ENCODE results near the gene KCNQ2.
A peak's percentile ranks its signal among the peaks of the same experiment; 100 is the strongest.

KCNQ2 gene

DNA sequence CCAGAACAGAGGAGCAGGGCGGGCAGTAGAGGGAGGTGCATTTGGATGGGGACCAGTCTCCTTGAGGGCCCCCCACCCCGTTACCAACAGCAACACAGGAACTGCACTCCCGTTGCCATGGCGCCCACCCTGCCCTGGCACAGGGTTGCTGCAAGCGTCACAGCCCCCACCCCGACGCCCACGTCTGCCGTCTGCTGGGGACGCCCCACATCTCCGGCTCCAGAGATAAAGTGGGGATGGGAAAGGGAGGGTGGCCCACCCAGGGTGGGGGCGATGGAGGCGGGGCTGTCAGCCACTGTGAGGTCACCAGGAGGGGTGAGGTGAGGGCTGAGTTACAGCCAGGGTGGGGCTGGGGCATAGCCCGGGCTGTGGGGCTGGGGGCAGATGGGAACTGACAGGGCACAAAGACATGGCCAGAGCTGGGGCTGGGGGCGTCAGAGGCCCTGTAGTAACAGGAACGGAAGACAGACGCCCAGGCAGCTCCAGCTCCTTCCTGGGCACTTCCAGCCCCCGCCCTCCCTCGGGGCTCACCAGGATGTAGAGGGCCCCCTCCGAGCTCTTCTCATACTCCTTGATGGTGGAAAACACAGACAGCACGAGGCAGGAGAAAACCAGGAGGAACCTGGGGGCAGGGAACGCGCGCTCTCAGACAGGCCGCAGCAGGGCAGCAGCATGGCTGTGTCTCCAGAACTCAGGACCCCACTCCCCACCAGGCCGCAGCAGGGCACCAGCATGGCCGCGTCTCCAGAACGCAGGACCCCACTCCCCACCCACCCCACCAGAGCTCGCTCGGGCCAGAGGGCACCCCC is 26.0 kb downstream of the KCNQ2 start:
- DNase-seq (ENCODE audit: low spot score in 2 of 2) (no peak), ATAC-seq (no peak)
- H3K4me3 Mint-ChIP-seq: no peak overlapping the region
- H3K36me3 Mint-ChIP-seq: peaks cover 22% of the 10 kb centered on the region
- no peaks in the 10 kb centered on the region for H3K9me3 Mint-ChIP-seq
- peaks cover 23% of the 10 kb centered on the region for H3K4me1 Mint-ChIP-seq
- H3K27ac Mint-ChIP-seq: no peak overlapping the region

DNA sequence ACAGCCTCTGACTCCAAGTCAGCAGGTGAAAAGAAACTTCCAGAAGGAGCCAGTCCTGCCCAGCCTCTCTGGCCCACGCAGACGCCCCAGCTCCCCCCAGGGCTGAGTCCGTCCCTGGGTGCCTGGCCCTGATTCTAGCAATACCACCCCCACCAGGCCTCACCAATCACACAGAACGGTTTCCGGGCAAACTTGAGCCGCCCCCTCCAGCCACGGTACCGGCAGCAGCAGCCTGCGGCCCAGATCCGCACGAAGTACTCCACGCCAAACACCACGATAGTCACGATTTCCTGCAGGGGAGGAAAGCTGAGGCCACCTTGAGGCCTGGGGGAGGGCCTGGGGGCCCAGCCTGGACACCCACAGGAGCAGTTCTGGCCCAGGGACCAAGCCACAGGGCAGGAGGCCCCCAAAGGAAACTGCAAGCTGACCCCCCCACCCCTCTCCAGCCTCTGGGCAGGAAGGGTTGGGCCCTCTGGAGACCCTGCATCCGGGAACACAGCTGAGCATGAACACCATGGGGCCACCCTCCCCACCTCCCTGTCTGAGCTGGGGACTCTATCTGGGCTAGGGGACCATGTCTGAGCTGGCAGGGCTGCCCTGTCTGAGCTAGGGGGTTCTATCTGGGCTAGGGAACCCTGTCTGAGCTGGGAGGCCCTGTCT is 27.2 kb downstream of the KCNQ2 start:
- peaks cover 22% of the 10 kb centered on the region for H3K36me3 Mint-ChIP-seq
- H3K4me3 Mint-ChIP-seq: no peak overlapping the region
- no peak for DNase-seq (ENCODE audit: low spot score in 2 of 2)
- H3K27ac Mint-ChIP-seq: no peak overlapping the region
- peaks cover 28% of the 10 kb centered on the region for H3K4me1 Mint-ChIP-seq
- no peak for ATAC-seq
- no peaks in the 10 kb centered on the region for H3K9me3 Mint-ChIP-seq

DNA sequence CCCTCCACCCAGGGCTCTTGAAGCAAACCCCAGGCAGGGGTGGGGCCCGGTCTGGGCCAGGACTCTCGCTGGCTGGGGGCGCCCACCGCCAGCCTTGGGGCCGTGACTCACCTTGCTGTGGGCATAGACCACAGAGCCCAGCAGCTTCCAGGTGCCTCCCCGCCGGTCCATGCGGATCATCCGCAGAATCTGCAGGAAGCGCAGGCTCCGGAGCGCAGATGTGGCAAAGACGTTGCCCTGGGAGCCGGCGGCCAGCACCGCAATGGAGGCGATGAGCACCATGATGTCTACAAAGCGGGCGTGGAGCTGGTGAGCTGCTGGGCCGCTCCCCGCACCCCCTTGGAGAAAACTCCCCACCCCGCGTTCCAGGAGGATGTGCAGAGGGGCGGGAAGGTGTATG is 27.9 kb downstream of the KCNQ2 start:
- Mint-ChIP-seq H3K36me3 (peaks cover 22% of the 10 kb centered on the region), H3K9me3 (no peaks in the 10 kb centered on the region), H3K4me3 (no peak overlapping the region), H3K4me1 (peaks cover 28% of the 10 kb centered on the region), H3K27ac (no peak overlapping the region)
- ATAC-seq (no peak), DNase-seq (ENCODE audit: low spot score in 2 of 2) (no peak)

DNA sequence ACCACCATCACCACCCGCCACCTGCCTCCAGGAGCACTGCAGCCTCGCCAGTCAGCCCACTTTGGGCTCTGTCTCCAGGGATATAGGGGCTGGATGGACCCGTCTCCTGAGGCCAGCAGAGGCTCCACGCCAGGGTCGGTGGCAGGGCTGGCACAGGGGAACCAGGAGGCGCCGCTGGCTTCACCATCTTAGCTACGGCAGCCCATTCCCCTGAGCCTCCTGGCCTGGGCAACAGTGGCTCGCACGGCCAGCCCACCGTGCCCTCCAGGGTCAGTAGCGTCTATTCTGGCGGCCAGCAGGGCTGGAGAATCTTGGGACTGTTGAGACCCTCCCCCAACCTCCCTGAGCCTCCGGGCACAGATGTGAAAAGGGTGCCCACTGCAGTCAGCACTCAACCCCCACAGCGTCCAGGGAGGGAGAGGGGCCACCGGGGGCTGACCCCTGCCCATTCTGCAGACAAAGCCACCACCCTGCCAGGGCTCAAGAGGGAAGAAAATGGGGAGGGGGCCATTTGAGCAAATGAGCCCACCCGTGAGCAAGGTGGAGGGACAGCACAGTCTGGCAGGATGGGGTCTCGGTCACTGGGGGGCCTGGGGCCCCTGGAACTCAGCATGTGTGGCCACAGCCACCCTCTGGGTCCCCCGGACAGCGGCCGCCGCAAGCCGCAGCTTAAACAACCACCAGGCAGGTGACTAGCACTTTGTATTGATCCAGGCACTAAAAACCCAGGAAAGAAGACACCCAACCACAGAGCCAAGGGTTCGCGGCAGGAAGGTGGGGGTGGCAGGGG is 28.7 kb downstream of the KCNQ2 start:
- DNase-seq (ENCODE audit: low spot score in 2 of 2): no peak
- H3K4me1 Mint-ChIP-seq: peaks cover 28% of the 10 kb centered on the region
- no peak for ATAC-seq
- peaks cover 22% of the 10 kb centered on the region for H3K36me3 Mint-ChIP-seq
- H3K9me3 Mint-ChIP-seq: no peaks in the 10 kb centered on the region
- H3K27ac Mint-ChIP-seq: peak overlapping the region; percentile 77
- no peak overlapping the region for H3K4me3 Mint-ChIP-seq

DNA sequence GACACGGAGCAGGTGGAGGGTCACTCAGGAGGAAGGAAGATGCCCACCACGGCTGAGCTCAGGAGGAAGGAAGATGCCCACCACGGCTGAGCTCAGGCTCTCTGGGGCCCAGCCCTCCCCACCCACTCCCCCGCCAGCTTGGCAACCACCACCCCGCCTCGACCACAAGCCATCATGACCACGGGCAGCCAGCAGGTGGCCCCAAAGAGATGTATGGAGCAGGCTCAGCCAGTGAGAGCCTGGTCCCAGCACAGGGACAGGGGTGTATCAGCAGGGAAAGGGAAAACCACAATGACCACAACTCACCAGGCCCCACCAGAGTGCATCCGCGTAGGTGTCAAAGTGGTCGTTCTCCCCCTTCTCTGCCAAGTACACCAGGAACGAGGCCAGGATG is 30.4 kb downstream of the KCNQ2 start:
- ATAC-seq: peak; percentile 63
- peak; percentile 42 to 79 for DNase-seq (ENCODE audit: low spot score in 2 of 2)
- H3K27ac Mint-ChIP-seq: peak overlapping the region; percentile 85
- peaks cover 22% of the 10 kb centered on the region for H3K36me3 Mint-ChIP-seq
- H3K4me1 Mint-ChIP-seq: peaks cover 28% of the 10 kb centered on the region
- H3K4me3 Mint-ChIP-seq: peak overlapping the region; percentile 54
- H3K9me3 Mint-ChIP-seq: no peaks in the 10 kb centered on the region

DNA sequence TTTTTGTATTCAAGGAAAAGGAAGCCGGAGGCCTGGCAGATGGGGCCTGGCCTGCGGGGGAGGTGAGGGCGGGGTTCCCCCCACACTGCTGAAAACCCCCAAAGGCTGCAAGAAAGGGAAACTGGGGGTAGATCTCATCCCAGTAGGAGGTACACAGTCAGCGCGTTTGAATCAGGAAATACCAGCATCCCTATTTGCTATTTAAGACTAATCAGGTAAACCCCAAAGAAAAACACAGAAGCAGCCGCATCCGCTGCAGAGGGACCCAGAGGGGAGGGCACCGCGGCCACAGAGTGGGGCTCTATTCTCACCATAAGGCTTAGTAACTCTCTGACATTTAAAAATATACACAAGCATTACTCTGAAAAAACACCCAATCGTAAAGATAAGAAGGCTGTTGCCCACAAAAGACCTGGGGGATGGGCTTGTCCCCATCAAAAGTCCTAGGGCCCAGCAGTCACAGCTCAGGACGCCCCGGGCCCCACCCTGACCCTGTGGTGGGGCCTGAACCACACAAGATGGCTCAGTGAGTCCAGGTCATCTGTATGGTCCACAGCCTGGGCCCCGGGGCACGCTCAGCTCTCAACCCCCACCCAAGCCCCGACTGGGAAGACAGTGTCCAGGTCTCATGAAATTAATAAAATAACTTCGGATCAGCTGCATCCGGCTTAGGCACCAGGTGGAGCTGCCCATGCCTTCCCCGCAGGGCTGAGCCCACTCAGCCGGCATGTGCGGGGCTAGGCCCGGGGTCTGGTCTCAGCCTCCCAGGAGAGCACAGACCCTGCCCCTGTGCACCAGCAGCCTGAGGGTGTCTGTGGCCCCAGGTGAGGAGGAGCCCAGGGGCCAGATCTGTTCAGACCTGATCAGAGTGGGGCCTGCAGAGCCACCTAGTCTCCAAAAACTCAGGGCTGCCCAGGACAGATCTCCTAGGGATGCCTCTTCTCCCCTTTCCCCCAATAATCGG is 31.0 kb downstream of the KCNQ2 start:
- Mint-ChIP-seq H3K27ac (peak overlapping the region; percentile 85), H3K36me3 (peaks cover 22% of the 10 kb centered on the region), H3K9me3 (no peaks in the 10 kb centered on the region), H3K4me3 (peak overlapping the region; percentile 54), H3K4me1 (peaks cover 28% of the 10 kb centered on the region)
- peak; percentile 74 for ATAC-seq
- peak in 1 of 2 donors; percentile 54 for DNase-seq (ENCODE audit: low spot score in 2 of 2)

DNA sequence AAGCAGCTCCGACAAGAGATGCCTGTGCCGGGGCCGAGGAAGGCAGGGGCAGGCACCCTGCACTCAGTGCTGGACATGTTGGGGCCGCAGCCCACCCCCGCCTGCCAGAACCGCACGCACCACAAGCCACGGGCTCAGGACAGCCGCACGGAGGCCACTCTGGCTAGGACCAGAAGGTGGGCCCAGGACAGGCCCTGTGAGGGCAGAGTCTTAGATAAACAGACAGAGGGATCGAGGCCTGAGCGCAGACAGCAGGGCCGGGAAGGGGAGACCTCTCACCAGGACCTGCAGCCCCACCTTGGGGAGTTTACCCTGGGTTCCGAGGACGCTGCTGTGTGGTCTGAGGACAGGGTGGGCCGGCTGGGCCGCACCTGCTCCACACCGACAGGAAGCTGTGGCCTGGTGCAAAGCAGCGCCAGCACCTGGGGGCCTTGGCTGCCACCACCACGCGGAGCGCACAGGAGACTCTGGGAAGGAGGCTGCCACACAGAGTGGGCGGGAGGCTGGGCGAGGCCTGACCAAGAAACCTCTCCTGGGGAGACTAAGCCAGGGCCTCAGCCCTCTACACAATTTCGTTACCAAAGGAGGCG is 32.0 kb downstream of the KCNQ2 start:
- Mint-ChIP-seq H3K9me3 (no peaks in the 10 kb centered on the region), H3K4me3 (no peak overlapping the region), H3K27ac (no peak overlapping the region), H3K4me1 (peaks cover 28% of the 10 kb centered on the region), H3K36me3 (peaks cover 22% of the 10 kb centered on the region)
- DNase-seq (ENCODE audit: low spot score in 2 of 2) (no peak), ATAC-seq (no peak)

DNA sequence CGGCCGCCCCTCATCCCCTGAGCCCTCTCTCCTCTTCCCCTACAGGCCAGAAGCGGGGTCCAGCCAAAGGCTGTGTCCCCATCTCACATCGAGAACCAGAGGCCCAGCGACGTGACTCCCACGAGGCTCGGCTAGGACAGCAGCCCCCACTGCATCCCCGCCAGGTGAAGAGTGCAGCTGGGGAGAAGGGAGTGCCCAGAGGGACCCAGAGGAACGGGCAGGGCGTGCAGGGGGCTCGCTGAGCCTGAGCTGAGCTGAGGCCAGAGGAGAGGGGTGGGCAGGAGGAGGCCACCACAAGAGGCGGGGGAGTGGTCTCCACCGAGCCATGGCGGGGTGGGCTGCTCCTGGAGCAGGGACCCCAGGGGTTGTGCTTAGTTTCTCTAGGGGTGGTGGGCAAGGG is 32.6 kb downstream of the KCNQ2 start:
- Mint-ChIP-seq H3K4me1 (peaks cover 32% of the 10 kb centered on the region), H3K9me3 (no peaks in the 10 kb centered on the region), H3K27ac (no peak overlapping the region), H3K4me3 (no peak overlapping the region), H3K36me3 (peaks cover 22% of the 10 kb centered on the region)
- ATAC-seq (no peak), DNase-seq (ENCODE audit: low spot score in 2 of 2) (no peak)

DNA sequence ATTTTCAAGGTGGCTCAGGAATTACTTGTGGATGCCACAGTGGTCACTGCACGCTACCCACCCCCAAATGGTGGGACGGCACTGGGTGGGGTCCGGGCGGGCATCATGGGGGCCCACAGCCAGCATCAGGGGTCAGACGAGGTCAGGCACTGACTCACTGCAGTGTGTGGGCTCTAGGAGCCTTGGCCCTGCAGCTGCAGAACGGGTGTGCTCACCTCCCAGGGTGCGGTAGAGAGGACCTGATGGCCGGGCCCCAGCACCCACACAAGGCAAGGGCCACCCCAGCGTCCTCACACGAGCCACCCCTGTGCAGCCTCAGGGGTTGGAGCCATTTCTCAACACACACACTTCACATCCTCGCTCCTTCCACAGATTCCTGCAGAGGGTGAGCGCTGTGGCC is 34.3 kb downstream of the KCNQ2 start:
- no peak for ATAC-seq
- no peak overlapping the region for H3K27ac Mint-ChIP-seq

DNA sequence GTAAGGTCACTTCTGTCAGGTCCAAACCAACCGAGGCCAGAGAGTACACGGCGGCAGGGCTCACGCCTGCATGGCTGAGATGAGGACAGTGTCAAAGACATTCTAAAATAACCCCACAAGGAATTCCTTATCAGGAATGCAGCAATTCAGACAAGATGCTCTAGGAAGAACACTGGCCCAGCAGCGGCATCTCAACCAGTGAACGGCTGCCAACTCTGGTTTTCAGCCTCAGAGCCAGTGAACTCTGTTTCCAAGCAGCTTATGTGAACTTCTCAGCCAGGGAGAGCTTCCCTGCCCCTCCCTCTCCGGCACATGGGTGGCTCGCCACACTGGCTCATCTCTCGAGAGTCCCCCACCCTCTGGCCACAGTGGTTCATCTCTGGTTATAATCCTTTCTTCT is 36.9 kb downstream of the KCNQ2 start:
- H3K36me3 Mint-ChIP-seq: no peaks in the 10 kb centered on the region
- H3K4me1 Mint-ChIP-seq: peaks cover 12% of the 10 kb centered on the region
- no peak overlapping the region for H3K4me3 Mint-ChIP-seq
- H3K9me3 Mint-ChIP-seq: no peaks in the 10 kb centered on the region
- DNase-seq (ENCODE audit: low spot score in 2 of 2) (no peak), ATAC-seq (no peak)
- H3K27ac Mint-ChIP-seq: no peak overlapping the region

More for the DNA sequence above, 34.3 kb downstream of the KCNQ2 start:
- Mint-ChIP-seq H3K36me3 (peaks cover 16% of the 10 kb centered on the region), H3K9me3 (no peaks in the 10 kb centered on the region), H3K4me3 (no peak overlapping the region), H3K4me1 (peaks cover 34% of the 10 kb centered on the region)
- DNase-seq (ENCODE audit: low spot score in 2 of 2): no peak

DNA sequence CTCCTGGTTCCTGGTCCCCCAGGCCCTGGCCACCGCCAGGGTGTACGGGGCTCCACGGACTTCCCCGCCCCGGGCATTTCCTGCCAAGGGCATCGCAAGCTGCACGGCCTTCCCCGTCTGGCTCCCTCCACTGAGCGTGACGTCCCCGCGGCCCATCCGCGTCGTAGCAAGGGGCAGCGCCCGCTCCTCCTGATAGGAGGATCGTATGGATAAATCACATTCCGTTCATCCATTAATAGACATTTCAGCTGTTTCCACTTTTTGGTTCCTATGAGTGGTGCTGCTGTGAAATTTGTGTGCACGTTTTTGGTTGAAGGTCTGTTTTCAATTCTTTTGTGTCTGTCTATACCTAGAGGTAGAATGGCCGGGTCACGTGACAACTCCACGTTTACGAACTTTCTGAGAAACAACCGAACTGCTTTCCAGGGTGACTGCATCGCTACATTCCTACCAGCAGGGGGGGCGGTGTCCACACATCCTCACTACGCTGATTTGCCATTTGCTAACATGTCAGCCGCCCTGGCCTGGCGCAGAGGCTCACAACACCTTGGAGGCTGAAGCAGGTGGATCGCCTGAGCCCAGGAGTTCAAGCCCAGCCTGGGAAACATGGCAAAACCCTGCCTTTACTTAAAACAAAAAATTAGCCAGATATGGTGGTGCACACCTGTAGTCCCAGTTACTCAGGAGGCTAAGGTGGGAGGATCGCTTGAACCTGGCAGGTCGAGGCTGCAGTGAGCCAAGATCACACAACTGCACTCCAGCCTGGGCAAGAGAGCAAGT is 37.7 kb downstream of the KCNQ2 start:
- ATAC-seq (peak; percentile 68), DNase-seq (ENCODE audit: low spot score in 2 of 2) (peak; percentile 57 to 82)
- Mint-ChIP-seq H3K4me1 (peaks cover 12% of the 10 kb centered on the region), H3K9me3 (no peaks in the 10 kb centered on the region), H3K4me3 (peak overlapping the region; percentile 2), H3K36me3 (no peaks in the 10 kb centered on the region), H3K27ac (peak overlapping the region; percentile 45)

DNA sequence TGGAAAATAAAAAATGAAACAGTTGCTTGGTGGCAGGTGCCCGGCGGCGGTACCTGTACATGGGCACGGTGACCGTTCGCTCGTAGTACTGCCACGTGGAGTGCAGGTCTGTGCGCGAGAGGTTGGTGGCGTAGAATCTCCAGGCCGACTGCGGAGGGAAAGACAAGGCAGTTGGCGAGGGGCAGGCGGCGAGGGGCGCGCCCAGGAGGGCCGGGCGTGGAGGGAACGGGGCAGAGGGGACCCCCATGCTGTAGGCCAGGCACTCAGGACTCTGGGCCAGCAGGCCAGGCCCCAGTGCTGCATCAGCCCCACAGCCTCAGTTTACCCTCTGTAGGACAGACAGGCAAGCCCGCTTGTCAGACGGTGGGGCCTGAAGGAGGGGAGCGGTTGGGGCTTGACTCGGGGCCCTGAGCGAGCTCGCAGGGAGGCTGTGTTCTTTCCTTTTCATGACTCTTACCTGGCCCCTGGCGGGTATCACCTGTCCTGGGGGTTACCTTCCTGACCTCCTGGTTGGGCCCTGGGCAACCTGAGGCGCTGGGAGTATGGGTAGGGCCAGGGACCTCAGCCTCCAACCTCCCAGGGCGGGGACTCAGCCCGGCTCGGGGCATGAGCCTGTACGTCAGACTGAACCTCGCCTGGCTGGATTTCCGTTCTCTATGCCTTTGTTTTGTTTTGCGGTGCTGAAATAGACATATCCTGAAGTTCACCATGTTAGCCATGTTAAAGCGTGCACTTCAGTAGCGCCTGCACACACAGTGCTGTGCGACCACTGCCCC is 38.5 kb downstream of the KCNQ2 start:
- H3K9me3 Mint-ChIP-seq: no peaks in the 10 kb centered on the region
- ATAC-seq (no peak), DNase-seq (ENCODE audit: low spot score in 2 of 2) (no peak)
- H3K27ac Mint-ChIP-seq: peak overlapping the region; percentile 45
- peak overlapping the region; percentile 2 for H3K4me3 Mint-ChIP-seq
- H3K36me3 Mint-ChIP-seq: no peaks in the 10 kb centered on the region
- peaks cover 12% of the 10 kb centered on the region for H3K4me1 Mint-ChIP-seq

DNA sequence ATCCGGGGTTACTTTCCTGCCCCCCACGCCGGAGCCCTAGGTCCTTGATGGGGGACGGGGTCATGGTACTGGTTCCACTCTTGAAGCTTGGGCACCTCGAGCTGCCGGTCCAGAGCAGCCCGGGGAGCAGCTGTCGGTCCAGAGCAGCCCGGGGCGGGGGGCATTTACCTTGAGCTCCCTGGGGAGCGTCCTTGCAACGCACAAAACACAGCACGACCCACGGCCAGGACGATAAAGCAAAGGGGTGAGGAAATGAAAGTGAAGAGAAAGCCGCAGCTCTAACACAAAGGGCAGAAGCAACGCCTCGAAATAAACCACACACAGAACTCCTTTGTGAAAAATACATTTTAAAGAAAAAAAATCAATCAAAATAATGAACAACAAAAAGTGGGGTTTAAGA is 39.1 kb downstream of the KCNQ2 start:
- ATAC-seq (no peak), DNase-seq (ENCODE audit: low spot score in 2 of 2) (no peak)
- no peaks in the 10 kb centered on the region for H3K9me3 Mint-ChIP-seq
- H3K4me3 Mint-ChIP-seq: no peak overlapping the region
- H3K36me3 Mint-ChIP-seq: no peaks in the 10 kb centered on the region
- H3K27ac Mint-ChIP-seq: no peak overlapping the region
- peaks cover 12% of the 10 kb centered on the region for H3K4me1 Mint-ChIP-seq
